ENCODE measurements around the gene NAXD. TPM values are rescaled to one million over a fixed set of nuclear protein-coding genes. Genes with fewer than 3 reads are reported as not detected.
"Not testable (repeated sequence)": the region's sequence is repeated elsewhere in the genome, so short reads cannot be mapped to it uniquely, and the experiment has no call there.

NAXD gene
- total RNA-seq, 1 donor from 2014 or later, result 21.1 TPM

GRCh38 chr13:110653271-110653670, 37.9 kb downstream of the NAXD start:
- Histone ChIP-seq H3K27me3 (ENCODE audit: control insufficient read depth, insufficient read depth, low read length) (no peaks in the 10 kb centered on the region), H3K36me3 (ENCODE audit: control insufficient read depth, insufficient read depth, low read length) (peaks cover 14% of the 10 kb centered on the region), H3K4me3 (ENCODE audit: low read depth, low read length) (no peak overlapping the region)
- no peak for TF ChIP-seq CTCF (IDR thresholded peaks at IDR 0.05; ENCODE audit: insufficient read depth, low read length, severe bottlenecking)
- FAIRE-seq (no peak), DNase-seq (ENCODE audit: low read depth) (no peak)

- H3K4me3 ChIP-seq (ENCODE audit: low read depth, low read length), result no peak overlapping the region
- no peak for TF ChIP-seq CTCF (IDR thresholded peaks at IDR 0.05; ENCODE audit: insufficient read depth, low read length, severe bottlenecking)
- FAIRE-seq, result no peak
- DNase-seq (ENCODE audit: low read depth), result no peak
- H3K27me3 ChIP-seq (ENCODE audit: control insufficient read depth, insufficient read depth, low read length), result no peaks in the 10 kb centered on the region
- H3K36me3 ChIP-seq (ENCODE audit: control insufficient read depth, insufficient read depth, low read length), result peaks cover 14% of the 10 kb centered on the region
These were observed 38.5 kb downstream of the NAXD start for GRCh38 chr13:110653851-110654250.

GRCh38 chr13:110657196-110657595, 41.9 kb downstream of the NAXD start:
- no peak for FAIRE-seq
- Histone ChIP-seq H3K36me3 (ENCODE audit: control insufficient read depth, insufficient read depth, low read length) (peaks cover 9% of the 10 kb centered on the region), H3K4me3 (ENCODE audit: low read depth, low read length) (no peak overlapping the region), H3K27me3 (ENCODE audit: control insufficient read depth, insufficient read depth, low read length) (no peaks in the 10 kb centered on the region)
- no peak for DNase-seq (ENCODE audit: low read depth)
- no peak for TF ChIP-seq CTCF (IDR thresholded peaks at IDR 0.05; ENCODE audit: insufficient read depth, low read length, severe bottlenecking)

- FAIRE-seq; H3K27me3 ChIP-seq (ENCODE audit: control insufficient read depth, insufficient read depth, low read length); DNase-seq (ENCODE audit: low read depth); H3K4me3 ChIP-seq (ENCODE audit: low read depth, low read length): not testable (repeated sequence)
- peaks cover 14% of the 10 kb centered on the region for H3K36me3 ChIP-seq (ENCODE audit: control insufficient read depth, insufficient read depth, low read length)
These were observed 43.0 kb downstream of the NAXD start for GRCh38 chr13:110658218-110658911.

- peaks cover 23% of the 10 kb centered on the region for H3K36me3 ChIP-seq (ENCODE audit: control insufficient read depth, insufficient read depth, low read length)
- DNase-seq (ENCODE audit: low read depth) (no peak), FAIRE-seq (no peak)
These were observed 45.9 kb downstream of the NAXD start for GRCh38 chr13:110661256-110661655.

GRCh38 chr13:110662091-110662490, 46.7 kb downstream of the NAXD start:
- H3K4me3 ChIP-seq (ENCODE audit: low read depth, low read length), result no peak overlapping the region
- no peak for TF ChIP-seq CTCF (IDR thresholded peaks at IDR 0.05; ENCODE audit: insufficient read depth, low read length, severe bottlenecking)
- DNase-seq (ENCODE audit: low read depth) (no peak), FAIRE-seq (no peak)
- peaks cover 23% of the 10 kb centered on the region for H3K36me3 ChIP-seq (ENCODE audit: control insufficient read depth, insufficient read depth, low read length)
- H3K27me3 ChIP-seq (ENCODE audit: control insufficient read depth, insufficient read depth, low read length), result no peaks in the 10 kb centered on the region

More at GRCh38 chr13:110661256-110661655, 45.9 kb downstream of the NAXD start:
- H3K27me3 ChIP-seq (ENCODE audit: control insufficient read depth, insufficient read depth, low read length), result no peaks in the 10 kb centered on the region
- H3K4me3 ChIP-seq (ENCODE audit: low read depth, low read length), result no peak overlapping the region
- TF ChIP-seq CTCF (IDR thresholded peaks at IDR 0.05; ENCODE audit: insufficient read depth, low read length, severe bottlenecking), result no peak

All from bronchial epithelial cell (primary cell).